ENCODE data around the gene WNT9A.
"Not testable (repeated sequence)": the region's sequence is repeated elsewhere in the genome, so short reads cannot be mapped to it uniquely, and the experiment has no call there.

WNT9A gene

GRCh38 chr1:227915564-227916553 is 31.9 kb downstream of the WNT9A start:
- Mint-ChIP-seq H3K4me1 (ENCODE audit: low read depth) (no peaks in the 10 kb centered on the region), H3K27me3 (no peaks in the 10 kb centered on the region), H3K36me3 (ENCODE audit: low read depth) (no peaks in the 10 kb centered on the region), H3K4me3 (no peak overlapping the region), H3K27ac (no peak overlapping the region), H3K9me3 (no peaks in the 10 kb centered on the region)

- H3K27me3 Mint-ChIP-seq = no peaks in the 10 kb centered on the region
- H3K4me3 Mint-ChIP-seq = no peak overlapping the region
- no peaks in the 10 kb centered on the region for H3K4me1 Mint-ChIP-seq (ENCODE audit: low read depth)
- no peak overlapping the region for H3K27ac Mint-ChIP-seq
- H3K9me3 Mint-ChIP-seq = no peaks in the 10 kb centered on the region
- no peaks in the 10 kb centered on the region for H3K36me3 Mint-ChIP-seq (ENCODE audit: low read depth)
Measured at GRCh38 chr1:227914801-227915563, 32.8 kb downstream of the WNT9A start.

GRCh38 chr1:227913764-227914721 is 33.7 kb downstream of the WNT9A start:
- no peaks in the 10 kb centered on the region for H3K4me1 Mint-ChIP-seq (ENCODE audit: low read depth)
- H3K4me3 Mint-ChIP-seq = no peak overlapping the region
- H3K9me3 Mint-ChIP-seq = no peaks in the 10 kb centered on the region
- no peaks in the 10 kb centered on the region for H3K27me3 Mint-ChIP-seq
- no peak overlapping the region for H3K27ac Mint-ChIP-seq
- H3K36me3 Mint-ChIP-seq (ENCODE audit: low read depth) = no peaks in the 10 kb centered on the region

- Mint-ChIP-seq H3K4me3 (no peak overlapping the region), H3K4me1 (ENCODE audit: low read depth) (no peaks in the 10 kb centered on the region), H3K36me3 (ENCODE audit: low read depth) (no peaks in the 10 kb centered on the region)
Measured at GRCh38 chr1:227913396-227913763, 34.4 kb downstream of the WNT9A start.

GRCh38 chr1:227912866-227913265 is 34.9 kb downstream of the WNT9A start:
- H3K36me3 Mint-ChIP-seq (ENCODE audit: low read depth) = no peaks in the 10 kb centered on the region
- no peak overlapping the region for H3K4me3 Mint-ChIP-seq
- H3K9me3 Mint-ChIP-seq = no peaks in the 10 kb centered on the region
- H3K27me3 Mint-ChIP-seq = no peaks in the 10 kb centered on the region
- no peaks in the 10 kb centered on the region for H3K4me1 Mint-ChIP-seq (ENCODE audit: low read depth)
- no peak overlapping the region for H3K27ac Mint-ChIP-seq

More at GRCh38 chr1:227913396-227913763, 34.4 kb downstream of the WNT9A start:
- Mint-ChIP-seq H3K27ac (no peak overlapping the region), H3K27me3 (no peaks in the 10 kb centered on the region), H3K9me3 (no peaks in the 10 kb centered on the region)

- no peaks in the 10 kb centered on the region for H3K9me3 Mint-ChIP-seq
- H3K4me1 Mint-ChIP-seq (ENCODE audit: low read depth) = no peaks in the 10 kb centered on the region
- H3K27me3 Mint-ChIP-seq = no peaks in the 10 kb centered on the region
- H3K4me3 Mint-ChIP-seq = no peak overlapping the region
- H3K27ac Mint-ChIP-seq = no peak overlapping the region
- H3K36me3 Mint-ChIP-seq (ENCODE audit: low read depth) = no peaks in the 10 kb centered on the region
Measured at GRCh38 chr1:227911376-227911775, 36.4 kb downstream of the WNT9A start.

- Mint-ChIP-seq H3K9me3 (no peaks in the 10 kb centered on the region), H3K27me3 (no peaks in the 10 kb centered on the region), H3K27ac (no peak overlapping the region), H3K4me3 (no peak overlapping the region), H3K36me3 (ENCODE audit: low read depth) (no peaks in the 10 kb centered on the region), H3K4me1 (ENCODE audit: low read depth) (no peaks in the 10 kb centered on the region)
Measured at GRCh38 chr1:227910511-227911153, 37.1 kb downstream of the WNT9A start.

- H3K27ac Mint-ChIP-seq; H3K36me3 Mint-ChIP-seq (ENCODE audit: low read depth); H3K9me3 Mint-ChIP-seq; H3K4me1 Mint-ChIP-seq (ENCODE audit: low read depth); H3K4me3 Mint-ChIP-seq; H3K27me3 Mint-ChIP-seq: not testable (repeated sequence)
Measured at GRCh38 chr1:227909923-227910328, 37.8 kb downstream of the WNT9A start.

GRCh38 chr1:227909188-227909587 is 38.5 kb downstream of the WNT9A start:
- Mint-ChIP-seq H3K36me3 (ENCODE audit: low read depth) (no peaks in the 10 kb centered on the region), H3K4me1 (ENCODE audit: low read depth) (no peaks in the 10 kb centered on the region), H3K4me3 (no peak overlapping the region), H3K27me3 (no peaks in the 10 kb centered on the region), H3K9me3 (no peaks in the 10 kb centered on the region), H3K27ac (no peak overlapping the region)

- Mint-ChIP-seq H3K9me3 (no peaks in the 10 kb centered on the region), H3K36me3 (ENCODE audit: low read depth) (no peaks in the 10 kb centered on the region), H3K4me1 (ENCODE audit: low read depth) (no peaks in the 10 kb centered on the region), H3K27me3 (no peaks in the 10 kb centered on the region), H3K27ac (no peak overlapping the region), H3K4me3 (no peak overlapping the region)
Measured at GRCh38 chr1:227908359-227908758, 39.4 kb downstream of the WNT9A start.

GRCh38 chr1:227907439-227908015 is 40.2 kb downstream of the WNT9A start:
- H3K27ac Mint-ChIP-seq = no peak overlapping the region
- no peaks in the 10 kb centered on the region for H3K9me3 Mint-ChIP-seq
- no peak overlapping the region for H3K4me3 Mint-ChIP-seq
- H3K36me3 Mint-ChIP-seq (ENCODE audit: low read depth) = no peaks in the 10 kb centered on the region
- no peaks in the 10 kb centered on the region for H3K27me3 Mint-ChIP-seq
- no peaks in the 10 kb centered on the region for H3K4me1 Mint-ChIP-seq (ENCODE audit: low read depth)

GRCh38 chr1:227906550-227907071 is 41.1 kb downstream of the WNT9A start:
- Mint-ChIP-seq H3K4me1 (ENCODE audit: low read depth) (no peaks in the 10 kb centered on the region), H3K27ac (no peak overlapping the region), H3K36me3 (ENCODE audit: low read depth) (no peaks in the 10 kb centered on the region), H3K4me3 (no peak overlapping the region), H3K27me3 (no peaks in the 10 kb centered on the region), H3K9me3 (no peaks in the 10 kb centered on the region)

- no peaks in the 10 kb centered on the region for H3K36me3 Mint-ChIP-seq (ENCODE audit: low read depth)
- H3K9me3 Mint-ChIP-seq = no peaks in the 10 kb centered on the region
- H3K27me3 Mint-ChIP-seq = no peaks in the 10 kb centered on the region
- no peaks in the 10 kb centered on the region for H3K4me1 Mint-ChIP-seq (ENCODE audit: low read depth)
- no peak overlapping the region for H3K4me3 Mint-ChIP-seq
- H3K27ac Mint-ChIP-seq = no peak overlapping the region
Measured at GRCh38 chr1:227905573-227906487, 41.9 kb downstream of the WNT9A start.
